SU-DHL-6 (cell line): Measurements from ENCODE around the gene PLEKHG2.
A peak's percentile ranks its signal among the peaks of the same experiment; 100 is the strongest.

ENCODE experiments used
- H2AFZ ChIP-seq: fragments of 200-600 bp; sonication (generic); 2 replicates; pipeline ENCODE4 v1.6.1; 2014; ENCODE audit warnings: low read depth, mild to moderate bottlenecking, moderate library complexity, mixed read lengths, antibody characterized with exemption, low read length; ENCODE audit not compliant: severe bottlenecking
- H3F3A ChIP-seq: fragments of 200-600 bp; shearing (Covaris generic); 2 replicates; pipeline ENCODE4 v1.6.0; 2016; ENCODE audit warnings: antibody characterized with exemption, mild to moderate bottlenecking; ENCODE audit not compliant: insufficient read depth
- H3K27ac ChIP-seq: fragments of 200-600 bp; sonication (generic); 2 replicates; pipeline ENCODE4 v1.5.1; 2016; ENCODE audit warnings: low read depth, mild to moderate bottlenecking, low read length, moderate library complexity, mixed read lengths
- H3K27me3 ChIP-seq: fragments of 200-600 bp; sonication (generic), shearing (Covaris generic); 2 replicates; pipeline ENCODE4 v1.6.0; 2014; ENCODE audit warnings: mild to moderate bottlenecking, low read length
- H3K36me3 ChIP-seq: fragments of 200-600 bp; sonication (generic); 2 replicates; pipeline ENCODE4 v1.6.1; 2014; ENCODE audit warnings: mild to moderate bottlenecking, low read length, mixed read lengths
- H3K4me2 ChIP-seq: fragments of 300-600, 200-600 bp; shearing (Covaris generic), sonication (generic); 2 replicates; pipeline ENCODE4 v1.6.0; 2014; ENCODE audit warnings: low read length, low read depth, mild to moderate bottlenecking; ENCODE audit not compliant: poor library complexity, severe bottlenecking
- H3K4me3 ChIP-seq: fragments of 200-600 bp; sonication (generic); 2 replicates; pipeline ENCODE4 v1.5.1; 2014; ENCODE audit warnings: antibody characterized with exemption, low read length, mild to moderate bottlenecking, mixed read lengths; ENCODE audit not compliant: insufficient read depth, poor library complexity, severe bottlenecking
- H3K79me2 ChIP-seq: fragments of 200-600 bp; sonication (generic); 2 replicates; pipeline ENCODE4 v1.6.1; 2014; ENCODE audit warnings: mild to moderate bottlenecking, low read length, moderate library complexity; ENCODE audit not compliant: insufficient read depth
- H3K9ac ChIP-seq: fragments of 200-600 bp; sonication (generic); 2 replicates; pipeline ENCODE4 v1.7.0; 2014; ENCODE audit warnings: mild to moderate bottlenecking, low read length
- H3K9me2 ChIP-seq: fragments of 200-600 bp; sonication (generic); replicated peaks from 2 replicates; pipeline ENCODE4 v1.6.1; 2014; ENCODE audit warnings: low read length; ENCODE audit not compliant: insufficient read depth
- H3K9me3 ChIP-seq: fragments of 200-600 bp; sonication (generic); 2 replicates; pipeline ENCODE4 v1.6.1; 2014; ENCODE audit warnings: low read length, mixed read lengths; ENCODE audit not compliant: insufficient read depth
- H4K20me1 ChIP-seq: fragments of 200-600 bp; sonication (generic); 2 replicates; pipeline ENCODE4 v1.6.1; 2014; ENCODE audit warnings: low read depth, mild to moderate bottlenecking, antibody characterized with exemption, low read length, moderate library complexity, mixed read lengths
- EZH2phosphoT487 ChIP-seq: fragments of 200-600 bp; sonication (generic), shearing (Covaris generic); conservative IDR thresholded peaks from 2 replicates; pipeline ENCODE4 v1.6.1; 2018; ENCODE audit warnings: mild to moderate bottlenecking, antibody characterized with exemption, low read length, moderate library complexity, mixed read lengths
- TF ChIP-seq, protein P1 (sequence below): fragments of 200-600 bp; sonication (generic); IDR thresholded peaks from one replicate; pipeline ENCODE4 v1.5.1; 2017; ENCODE audit warnings: antibody characterized with exemption, mild to moderate bottlenecking, low read length, moderate library complexity; ENCODE audit not compliant: insufficient read depth, poor library complexity, severe bottlenecking

Gene PLEKHG2

DNA sequence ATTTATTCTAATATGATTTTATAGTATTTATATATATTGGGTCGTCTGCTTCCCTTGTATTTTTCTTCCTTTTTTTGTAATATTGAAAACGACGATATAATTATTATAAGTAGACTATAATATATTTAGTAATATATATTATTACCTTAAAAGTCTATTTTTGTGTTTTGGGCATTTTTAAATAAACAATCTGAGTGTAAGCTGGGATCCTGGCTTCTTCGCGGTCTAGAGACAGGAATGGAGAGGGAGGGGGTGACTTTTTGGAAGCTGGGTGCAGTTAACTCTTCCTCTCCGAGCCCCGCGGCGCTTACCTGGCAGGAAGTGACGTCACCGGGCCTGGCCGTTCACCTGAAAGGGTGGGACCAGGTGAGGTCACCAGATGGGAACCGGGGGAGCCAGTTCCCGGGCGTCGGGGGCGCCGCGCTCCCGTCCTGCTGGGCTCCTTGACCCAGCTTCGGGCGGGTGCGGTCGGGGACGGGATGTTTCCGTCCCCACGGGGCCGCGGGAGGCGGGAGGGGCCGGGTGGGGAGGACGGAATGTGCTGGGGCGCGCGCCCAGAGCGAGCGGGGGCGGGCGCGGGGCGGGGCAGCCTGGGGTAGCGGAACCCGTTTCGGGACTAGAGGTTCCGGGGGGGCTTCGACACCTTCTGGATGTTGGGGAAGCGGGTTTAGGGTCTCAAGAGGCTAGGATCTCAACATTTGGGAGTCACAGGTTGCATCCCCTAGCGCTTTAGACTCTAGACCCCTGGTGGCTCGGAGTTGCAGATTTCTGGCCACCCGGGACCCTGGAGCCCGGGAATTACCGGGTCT, 3.1 kb upstream of the PLEKHG2 start:
- peak overlapping the region; percentile 47 for H2AFZ ChIP-seq

DNA sequence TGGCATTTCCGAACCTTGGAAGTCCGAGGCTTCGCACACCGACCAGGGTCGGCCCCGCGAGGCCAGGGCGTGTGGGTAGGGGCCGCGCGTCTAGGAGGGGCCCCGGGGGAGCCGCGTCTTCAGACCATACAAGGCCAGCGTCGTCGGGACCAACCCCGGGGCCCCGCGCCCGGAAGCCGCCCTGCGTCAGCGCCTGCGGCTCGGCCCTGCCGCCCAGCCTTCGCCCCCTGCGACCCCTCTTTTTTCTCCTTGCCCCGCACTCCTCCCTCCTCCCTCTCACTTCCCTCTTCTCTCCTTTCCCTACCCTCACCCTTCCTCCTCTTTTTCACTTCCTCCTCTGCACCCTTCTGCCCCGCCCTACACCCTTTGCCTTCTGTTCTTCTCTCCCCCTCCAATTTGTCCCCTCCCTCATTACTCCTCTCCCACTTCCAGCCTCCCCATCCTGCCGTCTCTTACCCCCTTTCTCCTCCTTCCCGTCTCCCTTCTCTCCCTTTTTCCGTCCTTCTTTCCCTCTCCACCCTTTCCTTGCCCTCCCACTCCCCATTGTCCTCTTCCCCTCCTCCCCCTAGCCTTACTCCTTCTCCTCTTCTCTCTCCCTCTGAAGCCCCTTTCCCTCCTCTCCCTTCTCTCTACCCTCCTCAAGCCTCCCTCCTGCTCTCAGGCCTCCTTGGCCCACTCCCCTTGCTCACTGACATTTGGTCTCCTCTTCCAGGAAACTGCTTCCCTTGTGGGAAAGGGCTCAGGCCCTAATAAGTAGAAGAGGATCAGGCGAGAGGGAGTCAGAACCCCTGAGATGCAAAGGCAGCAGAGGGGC, 2.2 kb upstream of the PLEKHG2 start:
- H3K27ac ChIP-seq, result peak overlapping the region; percentile 98
- H3F3A ChIP-seq, result peaks cover 56% of the 10 kb centered on the region
- peak overlapping the region; percentile 97 for H3K4me2 ChIP-seq
- H2AFZ ChIP-seq, result peak overlapping the region; percentile 47
- H3K9ac ChIP-seq, result peak overlapping the region; percentile 94
- H3K4me3 ChIP-seq, result peak overlapping the region; percentile 91
- H3K9me2 ChIP-seq, result no peaks in the 10 kb centered on the region
- H3K27me3 ChIP-seq, result no peaks in the 10 kb centered on the region
- no peaks in the 10 kb centered on the region for H3K9me3 ChIP-seq
- H4K20me1 ChIP-seq, result no peaks in the 10 kb centered on the region
- peaks cover 29% of the 10 kb centered on the region for H3K79me2 ChIP-seq
- no peaks in the 10 kb centered on the region for H3K36me3 ChIP-seq
- TF ChIP-seq EZH2phosphoT487, result no peak
- TF ChIP-seq, protein P1, sequence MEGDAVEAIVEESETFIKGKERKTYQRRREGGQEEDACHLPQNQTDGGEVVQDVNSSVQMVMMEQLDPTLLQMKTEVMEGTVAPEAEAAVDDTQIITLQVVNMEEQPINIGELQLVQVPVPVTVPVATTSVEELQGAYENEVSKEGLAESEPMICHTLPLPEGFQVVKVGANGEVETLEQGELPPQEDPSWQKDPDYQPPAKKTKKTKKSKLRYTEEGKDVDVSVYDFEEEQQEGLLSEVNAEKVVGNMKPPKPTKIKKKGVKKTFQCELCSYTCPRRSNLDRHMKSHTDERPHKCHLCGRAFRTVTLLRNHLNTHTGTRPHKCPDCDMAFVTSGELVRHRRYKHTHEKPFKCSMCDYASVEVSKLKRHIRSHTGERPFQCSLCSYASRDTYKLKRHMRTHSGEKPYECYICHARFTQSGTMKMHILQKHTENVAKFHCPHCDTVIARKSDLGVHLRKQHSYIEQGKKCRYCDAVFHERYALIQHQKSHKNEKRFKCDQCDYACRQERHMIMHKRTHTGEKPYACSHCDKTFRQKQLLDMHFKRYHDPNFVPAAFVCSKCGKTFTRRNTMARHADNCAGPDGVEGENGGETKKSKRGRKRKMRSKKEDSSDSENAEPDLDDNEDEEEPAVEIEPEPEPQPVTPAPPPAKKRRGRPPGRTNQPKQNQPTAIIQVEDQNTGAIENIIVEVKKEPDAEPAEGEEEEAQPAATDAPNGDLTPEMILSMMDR, result no peak

More for the DNA sequence above, 3.1 kb upstream of the PLEKHG2 start:
- no peaks in the 10 kb centered on the region for H3K9me2 ChIP-seq
- H3F3A ChIP-seq, result peaks cover 61% of the 10 kb centered on the region
- H4K20me1 ChIP-seq, result no peaks in the 10 kb centered on the region
- H3K79me2 ChIP-seq, result peaks cover 29% of the 10 kb centered on the region
- H3K27ac ChIP-seq, result peak overlapping the region; percentile 98
- no peak for TF ChIP-seq EZH2phosphoT487
- TF ChIP-seq, protein P1, result no peak
- H3K9me3 ChIP-seq, result no peaks in the 10 kb centered on the region
- peak overlapping the region; percentile 97 for H3K4me2 ChIP-seq
- no peaks in the 10 kb centered on the region for H3K27me3 ChIP-seq
- no peaks in the 10 kb centered on the region for H3K36me3 ChIP-seq
- H3K9ac ChIP-seq, result peak overlapping the region; percentile 94
- H3K4me3 ChIP-seq, result peak overlapping the region; percentile 91

DNA sequence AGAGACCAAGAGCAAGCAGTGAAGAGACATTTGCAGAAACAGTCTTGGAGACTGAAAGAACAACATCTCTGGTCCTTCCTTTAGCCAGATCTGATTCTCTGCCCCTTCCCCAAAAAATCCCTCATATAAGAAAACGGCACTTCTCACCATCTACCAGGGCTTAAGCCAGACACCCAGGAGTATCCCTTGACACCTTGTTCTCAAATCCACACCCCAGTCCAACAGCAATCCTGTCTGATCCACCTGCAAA, 1.7 kb upstream of the PLEKHG2 start:
- no peak overlapping the region for H3K4me3 ChIP-seq
- H4K20me1 ChIP-seq, result no peaks in the 10 kb centered on the region
- no peaks in the 10 kb centered on the region for H3K36me3 ChIP-seq
- no peak overlapping the region for H2AFZ ChIP-seq
- peak overlapping the region; percentile 97 for H3K4me2 ChIP-seq
- peaks cover 29% of the 10 kb centered on the region for H3K79me2 ChIP-seq
- H3K27ac ChIP-seq, result peak overlapping the region; percentile 98
- H3K9me3 ChIP-seq, result no peaks in the 10 kb centered on the region
- H3K9me2 ChIP-seq, result no peaks in the 10 kb centered on the region
- H3K9ac ChIP-seq, result peak overlapping the region; percentile 94
- TF ChIP-seq, protein P1, result no peak
- TF ChIP-seq EZH2phosphoT487, result no peak
- peaks cover 51% of the 10 kb centered on the region for H3F3A ChIP-seq
- no peaks in the 10 kb centered on the region for H3K27me3 ChIP-seq
